Colonic mucosa (tissue), 4 donors: ENCODE results near the gene BBLN. TPM values are rescaled to one million over a fixed set of nuclear protein-coding genes. Genes with fewer than 3 reads are reported as not detected.

ENCODE experiments used
- DNase-seq: peaks from one replicate; pipeline ENCODE4 v3.0.0-alpha.2; 2020
- H3K27ac ChIP-seq: fragments of 200-600 bp; one replicate; pipeline ENCODE4 v1.8.0; 2021
- H3K27me3 ChIP-seq: fragments of 200-600 bp; one replicate; pipeline ENCODE4 v1.8.0; 2021
- H3K36me3 ChIP-seq: fragments of 200-600 bp; one replicate; pipeline ENCODE4 v1.8.0; 2021
- H3K4me1 ChIP-seq: fragments of 200-600 bp; one replicate; pipeline ENCODE4 v1.8.0; 2021; ENCODE audit warnings: mild to moderate bottlenecking
- H3K4me3 ChIP-seq: fragments of 200-600 bp; one replicate; pipeline ENCODE4 v1.8.0; 2021
- H3K9ac ChIP-seq, 2 donors: one replicate each; pipeline ENCODE4 v1.7.0; 2013; ENCODE audit warnings: control low read depth in 2 of 2, low read depth in 2 of 2, low read length in 2 of 2
- H3K9me3 ChIP-seq: fragments of 200-600 bp; one replicate; pipeline ENCODE4 v1.8.0; 2021
- CTCF ChIP-seq: fragments of 200-600 bp; IDR thresholded peaks from one replicate; pipeline ENCODE4 v1.8.0; 2022; ENCODE audit warnings: antibody characterized with exemption, mild to moderate bottlenecking
- intact Hi-C: fragments of 100-400 bp; cut with DNase I; formaldehyde crosslinking; loops from one replicate; pipeline ENCODE4 v1.14.1; 2022
- total RNA-seq, 2 donors: library from RNA; stranded (reverse); fragmentation: NEBNext Ultra II Directional in 1 of 2; extraction: Animal tissue kit (Norgen Biotek cat#: 25700) in 1 of 2; gene quantifications; one replicate each; pipeline ENCODE4 v1.2.1, GENCODE V29; 2021
- donor health status: healthy.
- donor health status: DM: no; HTN: no; CAD: no.
- donor health status: DM: no; HTN: no; CAD: no.

Gene BBLN
- total RNA-seq, 2 donors from 2014 or later: 47.5 to 53.0 TPM

- Histone ChIP-seq H3K27me3 (no peaks in the 10 kb centered on the region), H3K36me3 (peaks cover 8% of the 10 kb centered on the region), H3K4me3 (no peak overlapping the region), H3K27ac (no peak overlapping the region), H3K9me3 (no peaks in the 10 kb centered on the region), H3K4me1 (no peaks in the 10 kb centered on the region), H3K9ac (no peak overlapping the region)
- TF ChIP-seq CTCF: no peak
- intact Hi-C loops: no loop called here
- DNase-seq: no peak
Observed at GRCh38 chr9:128168731-128169308, 8.8 kb downstream of the BBLN start.

- intact Hi-C loops: no loop called here
- TF ChIP-seq CTCF: no peak
- DNase-seq: no peak
Observed at GRCh38 chr9:128169492-128169891, 9.4 kb downstream of the BBLN start.

GRCh38 chr9:128169925-128170324 lies 9.9 kb downstream of the BBLN start:
- Histone ChIP-seq H3K4me1 (no peaks in the 10 kb centered on the region), H3K9ac (no peak overlapping the region), H3K9me3 (no peaks in the 10 kb centered on the region), H3K27ac (no peak overlapping the region), H3K27me3 (no peaks in the 10 kb centered on the region), H3K36me3 (peaks cover 8% of the 10 kb centered on the region), H3K4me3 (no peak overlapping the region)
- no peak for DNase-seq
- no peak for TF ChIP-seq CTCF
- intact Hi-C loops: no loop called here

More at GRCh38 chr9:128169492-128169891, 9.4 kb downstream of the BBLN start:
- H3K4me3 ChIP-seq: no peak overlapping the region
- H3K36me3 ChIP-seq: peaks cover 8% of the 10 kb centered on the region
- H3K27ac ChIP-seq: no peak overlapping the region
- H3K27me3 ChIP-seq: no peaks in the 10 kb centered on the region
- no peak overlapping the region for H3K9ac ChIP-seq
- H3K9me3 ChIP-seq: no peaks in the 10 kb centered on the region
- no peaks in the 10 kb centered on the region for H3K4me1 ChIP-seq

GRCh38 chr9:128174062-128174461 lies 14.0 kb downstream of the BBLN start:
- Histone ChIP-seq H3K9me3 (no peaks in the 10 kb centered on the region), H3K27me3 (no peaks in the 10 kb centered on the region), H3K9ac (no peak overlapping the region), H3K4me3 (no peak overlapping the region), H3K27ac (no peak overlapping the region), H3K36me3 (peaks cover 11% of the 10 kb centered on the region), H3K4me1 (no peaks in the 10 kb centered on the region)
- intact Hi-C loops: no loop called here
- TF ChIP-seq CTCF: no peak
- no peak for DNase-seq

GRCh38 chr9:128175102-128175563 lies 15.1 kb downstream of the BBLN start:
- DNase-seq: no peak
- TF ChIP-seq CTCF: no peak
- Histone ChIP-seq H3K27me3 (no peaks in the 10 kb centered on the region), H3K4me1 (no peaks in the 10 kb centered on the region), H3K36me3 (peaks cover 13% of the 10 kb centered on the region), H3K27ac (no peak overlapping the region), H3K9ac (no peak overlapping the region), H3K4me3 (no peak overlapping the region), H3K9me3 (no peaks in the 10 kb centered on the region)
- intact Hi-C loops: no loop called here
